Limb (tissue), 2 donors: Measurements from ENCODE around the gene CELF1.
"Not testable (repeated sequence)": the region's sequence is repeated elsewhere in the genome, so short reads cannot be mapped to it uniquely, and the experiment has no call there.

Source experiments
- DNase-seq, 2 donors: peaks; one replicate each; pipeline ENCODE4 v3.0.0-alpha.2; 2016; ENCODE audit errors: extremely low spot score in 2 of 2

CELF1 gene

GRCh38 chr11:47577460-47578041, 24.6 kb upstream of the CELF1 start:
- no peak for DNase-seq

- DNase-seq: no peak
Observed at GRCh38 chr11:47573321-47573720, 20.4 kb upstream of the CELF1 start.

- DNase-seq: no peak
Observed at GRCh38 chr11:47572715-47573255, 19.9 kb upstream of the CELF1 start.

GRCh38 chr11:47571895-47572294, 19.0 kb upstream of the CELF1 start:
- no peak for DNase-seq

- DNase-seq: no peak
Observed at GRCh38 chr11:47571357-47571729, 18.4 kb upstream of the CELF1 start.

- no peak for DNase-seq
Observed at GRCh38 chr11:47570651-47571356, 17.9 kb upstream of the CELF1 start.

- DNase-seq: no peak
Observed at GRCh38 chr11:47569646-47570045, 16.7 kb upstream of the CELF1 start.

- no peak for DNase-seq
Observed at GRCh38 chr11:47566149-47566698, 13.3 kb upstream of the CELF1 start.

GRCh38 chr11:47565340-47566148, 12.6 kb upstream of the CELF1 start, which contains the start of gene PTPMT1:
TSS of gene PTPMT1 (plus strand) at chr11:47565599. CDS start at chr11:47565623, 24 bp downstream.
- DNase-seq: peak; percentile 42 to 81

- no peak for DNase-seq
Observed at GRCh38 chr11:47564933-47565339, 12.0 kb upstream of the CELF1 start.

- DNase-seq: not testable (repeated sequence)
Observed at GRCh38 chr11:47564366-47564765, 11.4 kb upstream of the CELF1 start.

GRCh38 chr11:47562393-47562792, 9.5 kb upstream of the CELF1 start:
- DNase-seq: not testable (repeated sequence)

- no peak for DNase-seq
Observed at GRCh38 chr11:47560426-47560825, 7.5 kb upstream of the CELF1 start.

GRCh38 chr11:47558695-47559094, 5.8 kb upstream of the CELF1 start:
- no peak for DNase-seq

GRCh38 chr11:47557004-47557403, 4.1 kb upstream of the CELF1 start:
- DNase-seq: not testable (repeated sequence)

- DNase-seq: peak in 1 of 2 donors; percentile 40
Observed at GRCh38 chr11:47553406-47553743, 443 bp upstream of the CELF1 start.

- DNase-seq: no peak
Observed at GRCh38 chr11:47552056-47552565, 821 bp downstream of the CELF1 start.

- DNase-seq: no peak
Observed at GRCh38 chr11:47551086-47551485, 1.8 kb downstream of the CELF1 start.

- no peak for DNase-seq
Observed at GRCh38 chr11:47550288-47551047, 2.5 kb downstream of the CELF1 start.

GRCh38 chr11:47546274-47546673, 6.7 kb downstream of the CELF1 start:
- not testable (repeated sequence) for DNase-seq

GRCh38 chr11:47545298-47545697, 7.6 kb downstream of the CELF1 start:
- no peak for DNase-seq
